ENCODE data around the gene PIAS1. TPM values are rescaled to one million over a fixed set of nuclear protein-coding genes. Genes with fewer than 3 reads are reported as not detected.

PIAS1 gene
- total RNA-seq, 4 donors from 2014 or later = 32.6 to 59.5 (median 55.9) TPM

DNA sequence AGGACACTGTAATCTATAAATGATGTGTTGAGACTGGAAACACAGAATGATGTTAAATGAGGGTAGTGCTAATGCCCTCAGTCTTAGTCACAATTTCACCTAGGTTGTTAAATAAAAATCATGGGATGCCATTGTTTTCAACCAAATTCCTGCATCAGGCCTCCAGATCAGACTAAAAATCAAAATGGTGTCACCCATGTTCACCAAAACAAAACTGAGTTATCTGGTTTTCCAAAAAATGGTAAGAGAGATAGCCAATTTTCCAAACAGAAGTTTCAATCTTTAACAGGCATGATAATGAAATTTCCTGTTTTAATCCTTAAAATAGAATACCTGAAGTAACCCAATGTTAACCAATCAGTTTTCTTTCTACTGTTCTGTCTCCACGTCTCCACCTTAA, 2.2 kb upstream of the PIAS1 start:
- no peak for DNase-seq (ENCODE audit: low spot score in 2 of 2)
- no peak for TF ChIP-seq POLR2A (IDR thresholded peaks at IDR 0.05)
- TF ChIP-seq, protein P1, sequence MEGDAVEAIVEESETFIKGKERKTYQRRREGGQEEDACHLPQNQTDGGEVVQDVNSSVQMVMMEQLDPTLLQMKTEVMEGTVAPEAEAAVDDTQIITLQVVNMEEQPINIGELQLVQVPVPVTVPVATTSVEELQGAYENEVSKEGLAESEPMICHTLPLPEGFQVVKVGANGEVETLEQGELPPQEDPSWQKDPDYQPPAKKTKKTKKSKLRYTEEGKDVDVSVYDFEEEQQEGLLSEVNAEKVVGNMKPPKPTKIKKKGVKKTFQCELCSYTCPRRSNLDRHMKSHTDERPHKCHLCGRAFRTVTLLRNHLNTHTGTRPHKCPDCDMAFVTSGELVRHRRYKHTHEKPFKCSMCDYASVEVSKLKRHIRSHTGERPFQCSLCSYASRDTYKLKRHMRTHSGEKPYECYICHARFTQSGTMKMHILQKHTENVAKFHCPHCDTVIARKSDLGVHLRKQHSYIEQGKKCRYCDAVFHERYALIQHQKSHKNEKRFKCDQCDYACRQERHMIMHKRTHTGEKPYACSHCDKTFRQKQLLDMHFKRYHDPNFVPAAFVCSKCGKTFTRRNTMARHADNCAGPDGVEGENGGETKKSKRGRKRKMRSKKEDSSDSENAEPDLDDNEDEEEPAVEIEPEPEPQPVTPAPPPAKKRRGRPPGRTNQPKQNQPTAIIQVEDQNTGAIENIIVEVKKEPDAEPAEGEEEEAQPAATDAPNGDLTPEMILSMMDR (IDR thresholded peaks at IDR 0.05) = no peak
- H3K4me3 ChIP-seq (ENCODE audit: low read depth, poor library complexity, severe bottlenecking) = no peak overlapping the region
- intact Hi-C loops (cut with DNase I; ENCODE audit: low total_unique reads) = no loop called here
- WGBS, 2 donors = 94 to 100% methylated on average over 1 of the region's 1 CpG

DNA sequence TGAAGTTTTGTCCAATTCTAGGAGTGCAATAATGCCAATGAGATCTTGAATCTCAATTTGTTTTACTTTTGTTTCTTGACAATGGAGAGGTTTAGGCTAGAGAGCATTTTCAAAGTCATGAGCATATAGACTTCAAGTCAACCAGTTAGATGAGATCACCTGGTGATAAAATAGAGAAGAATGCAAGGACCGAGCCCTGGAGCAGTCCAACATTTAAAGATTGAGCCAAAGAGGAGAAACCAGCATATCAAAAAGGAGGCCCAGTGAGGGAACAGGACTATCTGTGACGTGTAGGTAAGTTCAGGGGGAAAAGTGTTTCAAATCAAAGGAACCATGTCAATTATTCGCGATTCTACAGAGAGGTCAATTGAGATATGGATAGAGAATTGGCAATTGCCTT, 1.7 kb upstream of the PIAS1 start:
- no peak for TF ChIP-seq POLR2A (IDR thresholded peaks at IDR 0.05)
- TF ChIP-seq, protein P1 (IDR thresholded peaks at IDR 0.05) = no peak
- intact Hi-C loops (cut with DNase I; ENCODE audit: low total_unique reads) = no loop called here
- no peak for DNase-seq (ENCODE audit: low spot score in 2 of 2)
- 91 to 94% methylated on average over 4 of the region's 4 CpGs for WGBS, 2 donors
- no peak overlapping the region for H3K4me3 ChIP-seq (ENCODE audit: low read depth, poor library complexity, severe bottlenecking)

DNA sequence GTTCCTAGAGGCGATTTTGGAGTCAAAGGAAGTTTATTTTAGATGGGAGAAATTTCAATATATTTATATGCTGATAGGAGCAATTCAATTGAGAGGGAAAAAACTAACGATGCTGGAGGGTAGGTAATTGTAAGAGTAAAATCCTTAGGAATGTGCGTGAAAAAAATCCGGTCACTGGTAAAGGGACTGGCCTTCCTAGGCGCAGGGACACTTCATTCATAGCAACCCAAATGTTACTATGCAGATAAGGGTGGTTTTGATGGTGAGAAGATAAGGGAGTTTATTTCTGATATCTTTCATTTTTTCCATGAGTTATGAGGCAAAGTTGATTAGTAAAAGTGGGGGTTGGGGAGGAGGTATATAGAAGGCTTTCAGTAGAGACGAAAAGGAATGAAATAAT, 1.1 kb upstream of the PIAS1 start:
- DNase-seq (ENCODE audit: low spot score in 2 of 2) = no peak
- intact Hi-C loops (cut with DNase I; ENCODE audit: low total_unique reads) = no loop called here
- no peak overlapping the region for H3K4me3 ChIP-seq (ENCODE audit: low read depth, poor library complexity, severe bottlenecking)
- 87% methylated on average over 6 of the region's 6 CpGs for WGBS, 2 donors
- TF ChIP-seq POLR2A (IDR thresholded peaks at IDR 0.05) = no peak
- TF ChIP-seq, protein P1 (IDR thresholded peaks at IDR 0.05) = no peak

DNA sequence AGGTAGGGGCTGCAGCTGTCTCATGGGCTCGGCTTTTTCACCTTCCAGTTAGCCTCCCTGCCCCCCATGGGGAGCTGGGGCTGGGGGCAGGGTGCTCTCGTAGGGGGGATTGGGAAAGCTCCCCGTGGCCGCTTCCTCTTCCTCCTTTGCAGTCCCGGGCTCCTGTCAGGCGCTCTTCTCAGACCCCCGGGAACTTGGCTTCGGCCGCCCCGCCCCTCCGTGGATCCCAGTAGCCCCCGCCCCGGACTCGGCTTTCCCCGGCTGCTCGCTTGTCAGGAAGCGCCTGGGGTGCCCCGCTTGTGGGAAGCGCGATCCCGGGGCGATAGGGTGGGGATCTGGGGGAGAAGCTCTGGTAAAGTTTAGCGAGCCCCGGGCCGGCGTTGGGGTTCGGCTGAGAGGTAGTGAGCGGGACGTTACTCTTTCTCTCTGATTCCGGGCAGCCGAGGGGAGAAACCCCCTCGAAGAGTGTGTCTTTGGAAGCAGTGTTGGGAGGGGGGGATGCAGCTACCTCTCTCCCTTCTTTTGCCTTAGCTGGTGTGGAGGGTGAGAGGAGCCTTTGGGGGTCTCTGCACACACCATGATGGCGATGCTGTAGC, 611 bp downstream of the PIAS1 start:
- TF ChIP-seq POLR2A (IDR thresholded peaks at IDR 0.05) = no peak
- TF ChIP-seq, protein P1 (IDR thresholded peaks at IDR 0.05) = no peak
- H3K4me3 ChIP-seq (ENCODE audit: low read depth, poor library complexity, severe bottlenecking) = peak overlapping the region; percentile 86
- intact Hi-C loops (cut with DNase I; ENCODE audit: low total_unique reads) = no loop called here
- WGBS, 2 donors = 0% methylated on average over 31 to 33 of the region's 33 CpGs
- DNase-seq (ENCODE audit: low spot score in 2 of 2) = peak; percentile 48 to 91

DNA sequence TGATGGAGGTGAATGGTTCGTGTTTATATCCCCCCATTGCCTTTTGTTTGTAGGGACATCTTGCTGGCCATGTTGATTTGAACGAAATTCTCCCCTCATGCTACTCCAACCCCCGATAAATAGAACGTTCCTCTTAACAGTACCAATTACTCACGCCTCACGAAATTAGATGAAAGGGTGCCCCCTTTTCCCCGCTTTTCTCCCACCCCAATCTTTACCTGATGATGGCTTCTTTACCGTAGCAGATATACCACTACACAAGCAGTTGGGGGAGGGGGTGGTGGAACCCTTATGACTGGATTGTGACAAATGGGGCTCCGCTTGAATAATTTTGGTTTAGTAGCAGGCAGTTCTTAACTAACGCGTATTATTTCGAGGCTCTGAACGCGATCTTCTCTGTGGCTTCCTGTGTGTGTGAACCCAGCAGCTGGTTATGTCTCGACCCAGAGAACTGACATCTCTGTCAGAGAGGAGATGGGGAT, 1.1 kb downstream of the PIAS1 start:
- intact Hi-C loops (cut with DNase I; ENCODE audit: low total_unique reads) = no loop called here
- TF ChIP-seq, protein P1 (IDR thresholded peaks at IDR 0.05) = no peak
- TF ChIP-seq POLR2A (IDR thresholded peaks at IDR 0.05) = no peak
- peak overlapping the region; percentile 86 for H3K4me3 ChIP-seq (ENCODE audit: low read depth, poor library complexity, severe bottlenecking)
- 0% methylated on average over 15 of the region's 15 CpGs for WGBS, 2 donors
- peak in 1 of 2 donors; percentile 31 for DNase-seq (ENCODE audit: low spot score in 2 of 2)
